ENCODE measurements around the gene CACNA1F.

The CACNA1F gene

DNA sequence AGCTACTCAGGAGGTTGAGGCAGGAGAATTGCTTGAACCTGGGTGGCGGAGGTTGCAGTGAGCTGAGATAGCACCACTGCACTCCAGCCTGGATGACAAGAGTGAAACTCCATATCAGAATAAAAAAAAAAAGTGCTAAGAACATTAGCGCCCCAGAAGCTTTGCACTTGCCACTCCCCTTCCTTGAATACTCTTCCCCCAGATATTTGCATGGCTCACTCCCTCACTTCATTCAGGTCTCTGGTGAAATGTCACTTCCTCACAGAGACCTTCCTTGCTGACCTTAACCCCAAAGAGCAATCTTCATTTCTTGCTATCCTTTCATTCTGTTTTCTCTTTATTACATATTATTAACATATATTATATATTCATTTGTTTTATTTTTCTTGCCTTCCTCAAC is 11.3 kb downstream of the CACNA1F start:
- TF ChIP-seq PPARA (CRISPR knock-in tag; IDR thresholded peaks at IDR 0.05; ENCODE audit: borderline replicate concordance) (no peak), ZFP3 (CRISPR knock-in tag; IDR thresholded peaks at IDR 0.05) (no peak), ZC3H10 (CRISPR knock-in tag; IDR thresholded peaks at IDR 0.05) (no peak), TCF4 (CRISPR knock-in tag; IDR thresholded peaks at IDR 0.05; ENCODE audit: borderline replicate concordance) (no peak), BACH2 (CRISPR knock-in tag; IDR thresholded peaks at IDR 0.05; ENCODE audit: borderline replicate concordance) (no peak), ISL1 (CRISPR knock-in tag; IDR thresholded peaks at IDR 0.05) (no peak), OSR1 (CRISPR knock-in tag; IDR thresholded peaks at IDR 0.05) (no peak), ZNF8 (CRISPR knock-in tag; IDR thresholded peaks at IDR 0.05) (no peak), ARNTL (CRISPR knock-in tag; IDR thresholded peaks at IDR 0.05; ENCODE audit: borderline replicate concordance, low read depth) (no peak), CSDC2 (CRISPR knock-in tag; IDR thresholded peaks at IDR 0.05) (no peak), PATZ1 (CRISPR knock-in tag; IDR thresholded peaks at IDR 0.05; ENCODE audit: borderline replicate concordance) (no peak), SNAI2 (CRISPR knock-in tag; IDR thresholded peaks at IDR 0.05) (no peak), TOX (CRISPR knock-in tag; IDR thresholded peaks at IDR 0.05; ENCODE audit: borderline replicate concordance) (no peak), GLIS3 (CRISPR knock-in tag; IDR thresholded peaks at IDR 0.05) (no peak), ZNF70 (CRISPR knock-in tag; IDR thresholded peaks at IDR 0.05) (no peak), ESRRG (CRISPR knock-in tag; IDR thresholded peaks at IDR 0.05) (no peak), RARB (CRISPR knock-in tag; IDR thresholded peaks at IDR 0.05) (no peak)
- TF ChIP-seq, protein P1, sequence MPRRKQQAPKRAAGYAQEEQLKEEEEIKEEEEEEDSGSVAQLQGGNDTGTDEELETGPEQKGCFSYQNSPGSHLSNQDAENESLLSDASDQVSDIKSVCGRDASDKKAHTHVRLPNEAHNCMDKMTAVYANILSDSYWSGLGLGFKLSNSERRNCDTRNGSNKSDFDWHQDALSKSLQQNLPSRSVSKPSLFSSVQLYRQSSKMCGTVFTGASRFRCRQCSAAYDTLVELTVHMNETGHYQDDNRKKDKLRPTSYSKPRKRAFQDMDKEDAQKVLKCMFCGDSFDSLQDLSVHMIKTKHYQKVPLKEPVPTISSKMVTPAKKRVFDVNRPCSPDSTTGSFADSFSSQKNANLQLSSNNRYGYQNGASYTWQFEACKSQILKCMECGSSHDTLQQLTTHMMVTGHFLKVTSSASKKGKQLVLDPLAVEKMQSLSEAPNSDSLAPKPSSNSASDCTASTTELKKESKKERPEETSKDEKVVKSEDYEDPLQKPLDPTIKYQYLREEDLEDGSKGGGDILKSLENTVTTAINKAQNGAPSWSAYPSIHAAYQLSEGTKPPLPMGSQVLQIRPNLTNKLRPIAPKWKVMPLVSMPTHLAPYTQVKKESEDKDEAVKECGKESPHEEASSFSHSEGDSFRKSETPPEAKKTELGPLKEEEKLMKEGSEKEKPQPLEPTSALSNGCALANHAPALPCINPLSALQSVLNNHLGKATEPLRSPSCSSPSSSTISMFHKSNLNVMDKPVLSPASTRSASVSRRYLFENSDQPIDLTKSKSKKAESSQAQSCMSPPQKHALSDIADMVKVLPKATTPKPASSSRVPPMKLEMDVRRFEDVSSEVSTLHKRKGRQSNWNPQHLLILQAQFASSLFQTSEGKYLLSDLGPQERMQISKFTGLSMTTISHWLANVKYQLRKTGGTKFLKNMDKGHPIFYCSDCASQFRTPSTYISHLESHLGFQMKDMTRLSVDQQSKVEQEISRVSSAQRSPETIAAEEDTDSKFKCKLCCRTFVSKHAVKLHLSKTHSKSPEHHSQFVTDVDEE (CRISPR knock-in tag; IDR thresholded peaks at IDR 0.05) = no peak
- TF ChIP-seq, protein P2, sequence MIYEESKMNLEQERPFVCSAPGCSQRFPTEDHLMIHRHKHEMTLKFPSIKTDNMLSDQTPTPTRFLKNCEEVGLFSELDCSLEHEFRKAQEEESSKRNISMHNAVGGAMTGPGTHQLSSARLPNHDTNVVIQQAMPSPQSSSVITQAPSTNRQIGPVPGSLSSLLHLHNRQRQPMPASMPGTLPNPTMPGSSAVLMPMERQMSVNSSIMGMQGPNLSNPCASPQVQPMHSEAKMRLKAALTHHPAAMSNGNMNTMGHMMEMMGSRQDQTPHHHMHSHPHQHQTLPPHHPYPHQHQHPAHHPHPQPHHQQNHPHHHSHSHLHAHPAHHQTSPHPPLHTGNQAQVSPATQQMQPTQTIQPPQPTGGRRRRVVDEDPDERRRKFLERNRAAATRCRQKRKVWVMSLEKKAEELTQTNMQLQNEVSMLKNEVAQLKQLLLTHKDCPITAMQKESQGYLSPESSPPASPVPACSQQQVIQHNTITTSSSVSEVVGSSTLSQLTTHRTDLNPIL (CRISPR knock-in tag; IDR thresholded peaks at IDR 0.05; ENCODE audit: low read depth) = no peak
- ATAC-seq = no peak

DNA sequence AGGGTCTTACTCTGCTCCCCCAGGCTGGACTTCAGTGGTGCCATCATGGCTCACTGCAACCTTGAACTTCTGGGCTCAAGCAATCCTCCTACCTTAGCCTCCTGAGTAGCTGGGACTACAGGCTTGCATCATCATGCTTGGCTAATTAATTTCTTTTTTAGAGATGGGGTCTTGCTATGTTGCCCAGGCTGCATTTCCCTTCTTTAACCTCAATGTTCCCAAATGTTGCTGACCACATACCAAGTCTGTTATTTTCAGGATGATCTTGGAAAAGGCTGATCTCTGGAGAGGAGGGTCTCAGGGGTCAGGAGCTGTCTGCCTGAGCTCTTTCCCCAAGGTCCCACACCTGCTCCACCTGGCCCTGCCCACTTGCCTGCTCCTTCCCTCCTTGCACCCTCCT is 13.0 kb downstream of the CACNA1F start:
- ATAC-seq = no peak
- no peak for TF ChIP-seq GLIS3 (CRISPR knock-in tag; IDR thresholded peaks at IDR 0.05)
- no peak for TF ChIP-seq ARNTL (CRISPR knock-in tag; IDR thresholded peaks at IDR 0.05; ENCODE audit: borderline replicate concordance, low read depth)
- TF ChIP-seq, protein P3, sequence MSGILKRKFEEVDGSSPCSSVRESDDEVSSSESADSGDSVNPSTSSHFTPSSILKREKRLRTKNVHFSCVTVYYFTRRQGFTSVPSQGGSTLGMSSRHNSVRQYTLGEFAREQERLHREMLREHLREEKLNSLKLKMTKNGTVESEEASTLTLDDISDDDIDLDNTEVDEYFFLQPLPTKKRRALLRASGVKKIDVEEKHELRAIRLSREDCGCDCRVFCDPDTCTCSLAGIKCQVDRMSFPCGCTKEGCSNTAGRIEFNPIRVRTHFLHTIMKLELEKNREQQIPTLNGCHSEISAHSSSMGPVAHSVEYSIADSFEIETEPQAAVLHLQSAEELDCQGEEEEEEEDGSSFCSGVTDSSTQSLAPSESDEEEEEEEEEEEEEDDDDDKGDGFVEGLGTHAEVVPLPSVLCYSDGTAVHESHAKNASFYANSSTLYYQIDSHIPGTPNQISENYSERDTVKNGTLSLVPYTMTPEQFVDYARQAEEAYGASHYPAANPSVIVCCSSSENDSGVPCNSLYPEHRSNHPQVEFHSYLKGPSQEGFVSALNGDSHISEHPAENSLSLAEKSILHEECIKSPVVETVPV (CRISPR knock-in tag; IDR thresholded peaks at IDR 0.05) = no peak
- no peak for TF ChIP-seq ZNF565 (CRISPR knock-in tag; conservative IDR thresholded peaks at IDR 0.05; ENCODE audit: low read depth)
- no peak for TF ChIP-seq SNAI2 (CRISPR knock-in tag; IDR thresholded peaks at IDR 0.05)
- TF ChIP-seq ZNF70 (CRISPR knock-in tag; IDR thresholded peaks at IDR 0.05) = no peak
- no peak for TF ChIP-seq ZNF8 (CRISPR knock-in tag; IDR thresholded peaks at IDR 0.05)
- TF ChIP-seq, protein P2 (CRISPR knock-in tag; IDR thresholded peaks at IDR 0.05; ENCODE audit: low read depth) = no peak
- no peak for TF ChIP-seq ISL1 (CRISPR knock-in tag; IDR thresholded peaks at IDR 0.05)
- TF ChIP-seq TOX (CRISPR knock-in tag; IDR thresholded peaks at IDR 0.05; ENCODE audit: borderline replicate concordance) = no peak
- TF ChIP-seq PATZ1 (CRISPR knock-in tag; IDR thresholded peaks at IDR 0.05; ENCODE audit: borderline replicate concordance) = no peak
- no peak for TF ChIP-seq OSR1 (CRISPR knock-in tag; IDR thresholded peaks at IDR 0.05)
- TF ChIP-seq ZFP3 (CRISPR knock-in tag; IDR thresholded peaks at IDR 0.05) = no peak
- TF ChIP-seq ZC3H10 (CRISPR knock-in tag; IDR thresholded peaks at IDR 0.05) = no peak
- TF ChIP-seq TCF4 (CRISPR knock-in tag; IDR thresholded peaks at IDR 0.05; ENCODE audit: borderline replicate concordance) = no peak
- TF ChIP-seq, protein P1 (CRISPR knock-in tag; IDR thresholded peaks at IDR 0.05) = no peak
- TF ChIP-seq ESRRG (CRISPR knock-in tag; IDR thresholded peaks at IDR 0.05) = no peak
- TF ChIP-seq POU6F1 (CRISPR knock-in tag; IDR thresholded peaks at IDR 0.05; ENCODE audit: borderline replicate concordance, low read depth) = no peak
- no peak for TF ChIP-seq BACH2 (CRISPR knock-in tag; IDR thresholded peaks at IDR 0.05; ENCODE audit: borderline replicate concordance)
- TF ChIP-seq PPARA (CRISPR knock-in tag; IDR thresholded peaks at IDR 0.05; ENCODE audit: borderline replicate concordance) = no peak

Data from SK-N-SH treated with all-trans-retinoic acid at 6 μM for 48 hours (cell line).